DMS114 treated with DMSO at 0.1 percent for 48 hours (cell line): ENCODE data around the gene KRT12.

Experiments used
- DNase-seq: peaks from one replicate; lab custom pipeline; 2025; ENCODE audit not compliant: unreplicated experiment; lab: John Stamatoyannopoulos, UW

The KRT12 gene

DNA sequence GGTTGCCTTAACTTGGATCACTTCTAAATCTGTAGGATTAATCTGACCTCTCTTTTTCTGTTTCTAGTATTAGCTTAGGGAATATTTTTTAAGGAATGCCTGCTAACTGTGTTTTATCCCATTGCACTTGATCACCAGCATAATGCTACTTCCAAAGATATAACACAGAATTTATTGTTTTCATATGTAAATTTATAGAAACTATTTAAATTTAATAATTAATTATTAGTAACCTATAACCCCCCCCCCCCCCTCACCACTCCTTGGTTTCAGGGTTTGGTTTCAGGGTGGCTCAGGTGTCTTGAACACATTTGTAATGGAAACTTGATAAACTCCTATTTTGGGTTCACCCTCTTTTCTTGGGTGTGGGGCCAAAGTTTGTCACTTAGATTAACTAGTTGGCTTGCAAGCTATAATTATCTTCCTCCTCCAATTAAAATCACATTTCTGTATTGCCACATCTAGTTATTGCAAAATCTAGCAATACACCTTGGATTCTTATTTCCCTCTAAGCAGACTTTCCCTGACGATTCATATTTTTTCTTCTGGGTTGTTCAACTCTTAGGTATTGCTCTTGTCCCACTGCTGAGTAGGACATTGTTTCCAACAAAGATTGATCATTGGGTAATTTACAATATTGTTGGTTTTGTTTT lies 18.3 kb downstream of the KRT12 start:
- DNase-seq: no peak

DNA sequence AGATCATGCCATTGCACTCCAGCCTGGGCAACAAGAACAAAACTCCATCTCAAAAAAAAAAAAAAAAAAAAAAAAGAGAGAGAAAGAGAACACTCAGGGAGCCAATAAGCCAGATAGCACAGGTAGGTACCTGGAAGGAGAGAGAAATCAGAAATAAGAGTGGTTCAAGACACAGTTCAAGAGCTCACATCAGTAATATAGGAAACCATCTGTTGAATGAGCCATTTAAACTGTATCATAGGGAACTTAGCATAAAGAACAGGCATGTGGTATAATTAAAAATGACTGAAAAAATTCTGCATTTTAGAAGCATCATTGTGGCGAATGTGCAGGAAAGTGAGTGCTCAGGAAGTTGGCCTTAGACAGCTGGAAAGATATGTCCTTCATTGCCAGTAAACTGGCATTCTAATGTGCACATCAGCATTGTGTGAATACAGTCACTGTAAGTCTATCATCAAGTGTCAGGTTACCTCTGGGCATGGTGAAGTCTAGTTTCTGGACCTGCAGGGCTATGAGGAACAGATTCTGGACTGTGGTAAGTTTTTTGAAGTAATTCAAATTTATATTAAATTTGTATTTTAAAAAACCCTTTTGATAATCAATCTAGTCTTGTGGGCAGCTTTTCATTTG lies 20.4 kb downstream of the KRT12 start:
- DNase-seq: no peak

DNA sequence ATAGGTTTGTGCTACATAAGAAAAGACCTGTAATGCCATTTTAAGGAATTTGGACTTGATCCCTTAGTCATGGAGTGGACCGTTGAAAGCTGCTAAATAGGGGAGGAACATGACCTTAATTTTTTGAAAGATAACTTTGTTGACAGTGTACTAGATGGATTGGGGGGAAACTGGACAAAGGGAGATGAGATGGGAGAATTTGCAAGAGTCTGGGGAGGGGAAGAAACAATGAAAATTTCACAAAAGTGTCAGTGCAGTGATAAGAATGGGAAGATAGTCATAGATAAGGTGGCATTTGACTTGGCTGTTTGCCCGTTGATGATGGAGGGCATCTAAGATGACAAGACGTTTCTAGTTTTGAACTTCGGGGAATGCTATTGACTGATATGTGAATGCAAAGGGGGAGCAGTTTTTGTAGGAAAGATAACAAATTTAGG lies 22.3 kb downstream of the KRT12 start:
- no peak for DNase-seq

DNA sequence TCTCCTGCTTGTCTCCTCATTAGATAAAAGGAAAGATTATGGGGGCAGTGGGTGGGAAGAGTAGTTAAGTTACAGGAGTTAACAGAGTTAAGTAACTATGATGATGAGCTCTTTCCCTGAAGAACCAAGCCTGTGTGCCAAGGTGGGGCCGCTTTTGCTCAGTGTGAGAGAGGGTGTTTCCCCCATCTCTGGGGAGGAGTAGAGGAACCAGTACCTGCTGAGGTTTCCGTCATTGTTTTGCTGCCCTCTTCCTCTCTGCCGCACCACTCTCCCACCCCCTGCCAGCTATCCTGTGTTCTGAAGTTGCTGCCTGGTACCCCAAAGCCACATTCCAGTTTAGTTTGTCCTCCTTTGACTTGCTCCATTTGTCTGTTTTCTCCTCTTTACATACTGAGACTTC lies 23.8 kb downstream of the KRT12 start:
- no peak for DNase-seq

DNA sequence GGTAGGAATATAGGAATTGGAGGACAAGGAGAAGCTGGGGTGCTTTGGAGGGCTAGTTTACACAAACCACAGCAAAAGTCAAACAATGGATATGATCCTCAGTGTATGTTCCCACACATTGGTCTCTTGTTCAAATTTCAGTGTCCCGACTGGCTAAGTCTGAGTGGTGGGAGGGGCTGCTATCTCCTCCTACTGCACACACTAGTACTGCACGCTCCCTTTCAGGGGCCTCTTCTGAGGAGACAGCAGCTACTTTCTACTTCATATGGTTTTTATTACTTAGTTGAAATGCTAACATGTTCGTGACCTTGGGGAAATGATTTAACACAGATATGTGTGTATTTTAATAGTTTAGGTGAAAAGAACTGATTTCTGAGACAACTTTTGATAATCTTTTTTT lies 25.8 kb downstream of the KRT12 start:
- DNase-seq: no peak

DNA sequence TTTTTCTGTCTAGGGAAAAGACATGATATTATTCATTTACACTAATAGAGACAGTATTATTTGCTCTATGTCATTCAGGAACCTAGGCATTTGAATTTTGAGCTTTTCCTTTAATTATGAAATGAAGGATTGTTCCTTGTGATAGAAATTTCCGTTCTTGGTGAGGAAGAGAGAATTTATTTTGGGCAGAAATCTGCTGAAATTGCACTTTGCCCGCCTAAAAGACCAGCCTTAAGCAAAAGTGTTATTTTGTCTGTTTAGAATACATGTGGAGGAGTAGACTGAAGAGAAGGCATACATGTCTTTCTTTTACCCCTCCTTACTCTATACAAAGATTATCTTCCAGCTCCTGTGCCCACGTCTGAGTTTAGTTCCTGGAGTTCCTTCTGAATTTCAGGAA lies 27.8 kb downstream of the KRT12 start:
- DNase-seq: no peak

DNA sequence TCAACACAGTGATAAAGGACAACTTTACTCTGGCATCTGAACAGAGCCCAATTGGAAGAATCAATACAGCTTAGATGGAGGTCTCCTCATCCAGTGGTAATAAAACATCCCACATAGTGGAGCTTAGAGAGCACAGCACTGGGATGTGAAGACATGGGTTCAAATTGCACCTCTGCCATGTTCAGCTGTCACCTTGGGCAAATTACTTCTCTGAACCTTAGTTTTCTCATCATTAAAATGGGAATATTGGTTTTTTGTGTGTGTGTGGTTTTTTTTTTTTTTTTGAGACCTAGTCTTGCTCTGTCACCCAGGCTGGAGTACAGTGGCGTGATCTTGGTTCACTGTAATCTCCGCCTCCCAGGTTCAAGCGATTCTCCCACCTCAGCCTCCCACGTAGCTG lies 31.0 kb downstream of the KRT12 start:
- DNase-seq: no peak

DNA sequence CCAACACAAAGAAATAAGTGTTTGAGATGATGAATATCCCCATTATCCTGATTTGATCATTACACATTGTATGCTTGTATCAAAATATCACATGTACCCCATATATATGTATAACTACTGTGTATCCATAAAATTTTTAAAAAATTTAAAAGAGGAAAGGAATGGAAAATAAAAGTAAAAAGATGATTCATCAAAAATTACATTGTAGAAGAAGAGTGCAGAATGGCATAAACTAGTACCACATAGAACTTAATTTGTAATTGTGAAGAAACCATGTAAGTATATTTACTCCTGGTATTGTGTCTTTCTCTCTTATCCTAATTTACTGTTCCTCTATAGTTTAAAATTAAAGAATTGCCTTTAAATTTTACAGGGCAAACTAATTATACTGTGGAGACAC lies 33.1 kb downstream of the KRT12 start:
- DNase-seq: no peak

DNA sequence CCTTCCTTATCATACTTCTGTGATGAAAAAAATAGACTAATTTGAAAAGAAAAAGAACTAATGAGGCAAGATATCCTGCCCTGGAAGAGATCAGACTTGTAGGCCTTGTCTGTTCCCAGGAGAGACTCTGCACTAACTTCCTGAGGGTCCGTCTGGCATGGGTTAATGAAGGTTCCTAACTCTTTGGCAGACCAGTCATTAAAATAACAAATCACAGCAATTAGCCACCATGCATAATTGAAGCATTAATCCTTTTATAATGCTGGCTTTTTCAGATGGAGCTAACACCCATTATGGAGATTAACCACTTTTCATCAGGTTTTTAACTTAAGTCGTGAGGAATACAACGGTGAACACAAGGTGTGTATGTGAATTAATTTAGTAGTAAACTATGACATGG lies 34.2 kb downstream of the KRT12 start:
- no peak for DNase-seq

DNA sequence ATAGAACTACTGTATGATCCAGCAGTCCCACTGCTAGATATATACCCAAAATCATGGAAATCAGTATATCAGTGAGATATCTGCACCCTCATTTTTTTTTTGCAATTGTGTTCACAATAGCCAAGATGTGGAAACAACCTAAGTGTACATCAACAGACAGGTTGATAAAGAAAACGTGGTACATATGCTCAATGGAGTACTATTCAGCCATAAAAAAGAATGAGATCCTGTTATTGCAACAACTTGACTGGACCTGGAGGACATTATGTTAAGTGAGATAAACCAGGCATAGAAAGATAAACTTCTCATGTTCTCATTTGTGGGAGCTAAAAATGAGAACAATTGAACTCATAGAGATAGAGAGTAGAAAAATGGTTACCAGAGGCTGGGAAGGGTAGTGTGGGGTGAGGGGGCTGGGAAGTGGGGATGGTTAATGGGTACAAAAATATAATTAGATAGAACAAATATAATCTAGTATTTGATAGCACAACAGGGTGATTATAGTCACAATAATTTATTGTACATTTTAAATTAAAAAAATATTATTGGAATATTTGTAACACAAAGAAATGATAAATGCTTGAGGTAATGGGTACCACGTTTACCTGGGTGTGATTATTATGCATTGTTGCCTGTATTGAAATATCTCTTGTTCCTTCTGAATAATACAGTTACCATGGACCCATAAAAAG lies 36.8 kb downstream of the KRT12 start:
- no peak for DNase-seq

DNA sequence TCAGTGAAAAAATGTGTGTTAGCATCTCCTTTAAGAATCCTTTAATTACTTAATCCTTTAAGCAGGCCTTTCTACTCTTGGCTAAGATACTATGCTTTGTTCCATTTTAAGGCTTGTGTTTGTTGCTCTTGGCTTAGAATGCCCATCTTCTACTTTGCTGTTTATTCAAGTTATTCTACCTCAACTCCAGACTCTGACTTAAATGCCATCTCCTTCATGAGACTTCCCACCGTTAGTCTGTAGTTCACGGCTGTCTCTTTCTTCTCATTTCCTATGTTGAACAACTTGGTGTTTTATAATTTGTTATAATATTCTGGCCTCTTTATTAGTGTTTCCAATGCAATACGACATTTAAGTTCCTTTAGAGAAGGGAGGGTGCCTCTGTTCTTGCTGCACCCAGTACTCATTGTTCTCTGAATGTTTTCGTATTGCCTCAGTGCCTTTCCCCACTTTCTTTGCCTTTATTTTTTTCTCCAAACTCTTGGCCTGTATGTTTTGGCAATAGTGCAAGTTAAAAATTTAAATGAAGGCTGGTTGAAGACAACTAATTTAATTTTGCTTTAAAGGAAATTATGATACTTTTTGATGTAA lies 38.5 kb downstream of the KRT12 start:
- no peak for DNase-seq

DNA sequence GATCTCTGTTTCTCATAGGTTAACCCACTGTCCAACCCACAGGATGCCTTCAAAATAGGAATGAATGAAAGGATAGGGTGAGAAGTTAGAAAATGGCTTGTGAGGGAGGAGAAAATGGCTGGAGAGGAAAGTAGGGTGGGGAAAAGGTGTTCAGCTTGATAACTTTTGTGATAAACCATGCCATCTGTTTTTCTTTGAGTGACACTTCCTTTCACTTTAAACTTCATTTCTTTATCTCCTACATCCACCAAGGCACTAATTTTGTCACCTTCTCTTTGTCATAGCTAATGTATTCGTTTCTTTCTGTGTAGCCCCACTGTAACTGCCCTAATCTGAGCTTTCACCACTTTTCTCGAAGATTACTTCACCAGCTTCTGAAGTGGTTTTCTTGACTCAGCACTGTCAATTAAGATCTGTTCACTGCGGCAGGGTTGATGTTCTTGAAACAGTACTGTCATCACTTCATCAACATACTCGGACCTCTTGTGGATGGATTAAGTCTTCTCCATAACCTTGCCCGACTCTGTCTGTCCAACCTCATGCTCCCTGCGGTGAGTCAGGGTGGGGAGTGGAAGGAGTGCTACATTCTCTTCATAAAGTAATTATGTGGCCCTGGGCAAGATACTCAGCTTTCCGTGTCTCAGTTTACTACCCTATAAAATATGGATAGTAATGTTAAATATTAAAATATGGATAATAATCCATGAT lies 39.1 kb downstream of the KRT12 start:
- DNase-seq: no peak

DNA sequence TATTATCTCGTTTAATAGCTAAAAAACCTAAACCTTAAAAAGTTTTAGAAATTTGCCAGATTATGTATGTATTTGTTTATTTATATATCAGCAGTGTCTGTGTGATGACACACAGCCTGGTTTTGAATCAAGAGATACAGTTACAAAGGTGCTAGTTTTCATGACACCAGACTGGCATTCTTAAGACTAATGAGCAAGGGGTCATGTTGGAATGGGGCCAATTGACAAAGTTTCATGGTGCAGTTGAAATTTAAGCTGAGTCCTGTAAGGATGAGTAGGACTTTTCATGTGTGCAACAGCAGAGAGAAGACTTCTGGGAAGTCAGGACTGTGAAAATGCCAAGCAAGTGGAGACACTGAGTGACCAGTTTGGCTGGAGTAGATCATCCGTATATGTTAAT lies 41.4 kb downstream of the KRT12 start:
- DNase-seq: no peak

DNA sequence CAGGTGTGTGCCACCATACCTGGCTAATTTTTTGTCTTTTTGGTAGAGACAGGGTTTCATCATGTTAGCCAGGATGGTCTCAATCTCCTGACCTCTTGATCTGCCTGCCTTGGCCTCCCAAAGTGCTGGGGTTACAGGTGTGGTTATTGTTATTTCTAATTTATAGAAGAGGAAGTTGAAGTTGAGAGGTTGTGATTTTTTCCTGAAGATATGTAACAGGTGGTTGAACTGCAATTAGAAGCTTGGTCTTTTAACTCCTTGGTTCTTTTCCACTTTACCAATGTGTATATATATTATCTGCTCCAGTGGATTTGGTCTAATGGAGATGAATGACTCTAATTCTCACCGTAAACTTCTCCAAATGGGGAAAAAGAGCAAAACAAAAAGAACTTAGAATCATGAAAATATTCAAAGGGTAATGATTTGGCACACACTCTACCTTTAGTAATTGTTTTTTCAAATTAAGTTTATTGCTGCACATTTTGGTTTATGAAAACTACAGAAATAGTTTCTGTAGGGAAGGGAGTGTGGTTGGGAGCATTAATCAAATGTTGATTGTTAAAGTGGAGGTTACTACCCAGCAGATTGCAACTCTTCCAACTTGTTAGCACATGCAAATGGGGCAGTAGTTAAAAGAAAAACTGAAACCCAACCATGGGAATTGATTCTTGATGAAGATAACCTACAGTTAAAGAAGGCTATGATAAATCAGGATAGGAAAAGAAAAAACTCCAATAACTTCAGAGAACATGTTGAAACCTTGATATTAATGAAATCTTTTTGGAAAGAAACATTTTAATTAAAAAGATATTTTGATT lies 42.8 kb downstream of the KRT12 start:
- DNase-seq: no peak

DNA sequence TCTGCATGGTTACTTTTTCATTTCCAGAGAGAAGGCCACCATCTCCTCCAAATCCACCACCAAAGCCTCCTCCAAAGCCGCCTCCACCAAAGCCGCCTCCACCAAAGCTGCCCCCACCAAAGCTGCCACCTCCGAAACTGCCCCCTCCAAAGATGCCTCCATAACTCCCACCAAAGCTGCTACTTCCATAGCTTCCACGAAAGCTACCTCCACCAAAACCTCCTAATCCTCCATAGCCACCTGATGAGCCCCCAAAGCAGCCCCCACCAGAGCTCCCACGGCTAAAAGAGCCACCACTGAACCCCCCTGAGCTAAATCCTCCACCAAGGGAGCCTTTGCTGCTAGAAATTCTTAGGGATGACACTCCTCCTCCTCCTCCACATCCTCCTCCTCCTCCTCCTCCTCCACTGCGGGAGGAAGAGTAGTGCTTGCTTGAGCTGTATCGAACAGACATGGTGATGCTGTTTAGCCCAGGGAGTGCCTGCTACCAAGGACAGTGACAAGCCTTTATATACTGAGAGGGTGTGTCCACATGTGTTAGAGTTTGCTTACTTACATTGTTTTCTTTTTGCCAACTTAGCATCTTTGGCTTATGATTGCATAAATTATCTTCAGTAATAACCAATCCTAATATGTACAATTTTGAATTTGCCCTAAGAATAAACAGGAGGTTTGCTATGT lies 44.8 kb downstream of the KRT12 start, which contains the start of gene KRT10:
Gene KRT10, minus strand, starts transcription at position 483 of the 681 bp plus-strand sequence. Its CDS starts 29 bp downstream, at position 454.
- no peak for DNase-seq

DNA sequence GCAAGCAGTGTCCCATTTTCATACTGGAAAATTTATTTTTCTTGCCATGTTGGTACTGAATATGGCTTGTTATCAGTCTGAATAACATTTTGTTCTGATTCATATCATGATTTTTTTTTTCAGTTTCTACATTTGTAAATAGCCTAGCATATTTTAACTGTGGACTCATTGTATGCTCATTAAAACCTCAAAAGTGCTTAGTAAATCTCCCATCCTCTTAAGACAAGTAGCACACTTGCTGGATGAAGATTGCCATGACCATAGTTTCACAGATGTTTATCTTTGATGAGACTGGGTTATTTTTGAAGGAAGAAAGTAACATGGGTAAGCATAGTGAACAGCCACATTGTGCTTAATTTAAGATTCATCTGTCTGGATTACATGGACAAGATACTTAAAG lies 45.5 kb downstream of the KRT12 start:
- no peak for DNase-seq

DNA sequence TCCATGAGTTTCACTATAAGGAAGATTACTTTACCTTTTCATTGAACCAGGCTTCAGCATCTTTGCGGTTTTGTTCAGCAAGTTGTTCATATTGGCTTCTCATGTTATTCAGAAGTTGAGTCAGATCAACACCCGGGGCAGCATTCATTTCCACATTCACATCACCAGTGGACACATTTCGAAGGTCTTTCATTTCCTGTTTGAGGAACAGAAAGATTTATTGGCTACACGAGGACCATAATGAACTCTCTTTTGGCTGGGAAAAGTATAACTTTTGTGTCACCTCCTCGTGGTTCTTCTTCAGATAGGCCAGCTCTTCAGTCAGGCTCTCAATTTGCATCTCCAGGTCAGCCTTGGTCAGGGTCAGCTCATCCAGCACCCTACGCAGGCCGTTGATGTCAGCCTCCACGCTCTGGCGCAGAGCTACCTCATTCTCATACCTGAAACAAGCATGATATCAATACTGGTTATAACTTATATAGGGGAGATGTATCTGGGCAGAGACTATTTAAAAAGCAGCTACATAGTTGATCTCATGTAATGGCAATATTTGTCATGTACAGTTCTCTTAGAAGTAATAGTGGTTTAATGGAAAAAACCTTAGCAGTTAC lies 46.7 kb downstream of the KRT12 start:
- DNase-seq: no peak

DNA sequence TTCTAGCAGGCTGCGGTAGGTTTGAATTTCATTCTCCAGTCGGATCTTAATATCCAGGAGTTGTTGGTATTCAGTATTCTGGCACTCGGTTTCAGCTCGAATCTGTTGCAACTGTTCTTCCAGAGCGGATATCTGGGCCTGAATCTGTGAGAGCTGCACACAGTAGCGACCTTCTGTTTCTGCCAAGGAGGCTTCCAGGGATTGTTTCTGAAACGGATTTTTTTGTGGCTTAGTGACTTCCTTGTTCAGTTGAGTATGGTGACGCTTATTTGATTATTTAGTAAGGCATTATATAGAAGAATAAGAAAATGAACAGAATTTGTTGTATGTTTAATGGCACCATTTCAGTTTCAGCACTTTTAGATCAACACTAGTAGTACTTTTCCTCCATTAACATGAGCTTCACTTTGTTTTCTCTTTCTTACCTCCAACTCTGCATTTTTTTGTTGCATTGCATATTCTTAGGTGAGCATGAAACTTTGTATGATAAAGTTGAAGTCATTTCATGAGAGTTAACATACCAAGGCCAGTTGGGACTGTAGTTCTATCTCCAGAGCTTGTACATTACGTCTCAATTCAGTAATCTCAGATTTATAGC lies 47.4 kb downstream of the KRT12 start:
- no peak for DNase-seq
